ENCODE measurements around the gene NR1I3. TPM values are rescaled to one million over a fixed set of nuclear protein-coding genes. Genes with fewer than 3 reads are reported as not detected.

NR1I3 gene
- total RNA-seq, 1 experiment from 2014 or later, result not detected

GRCh38 chr1:161217831-161218230 is 20.2 kb downstream of the NR1I3 start:
- no peaks in the 10 kb centered on the region for H4K20me1 ChIP-seq (ENCODE audit: insufficient read depth)
- H3K4me1 ChIP-seq (replicated peaks; ENCODE audit: insufficient read depth), result peaks cover 7% of the 10 kb centered on the region; the same call in 1 of the 2 replicates
- H3K9me2 ChIP-seq (ENCODE audit: insufficient read depth), result no peaks in the 10 kb centered on the region
- no peak for TF ChIP-seq EZH2 (IDR thresholded peaks at IDR 0.05; ENCODE audit: low read depth)
- no peak for TF ChIP-seq CTCF (conservative IDR thresholded peaks at IDR 0.05)
- H3K36me3 ChIP-seq (ENCODE audit: low read depth), result peaks cover 9% of the 10 kb centered on the region
- peaks cover 5% of the 10 kb centered on the region; the same call in 1 of the 2 replicates for H3F3A ChIP-seq (ENCODE audit: insufficient read depth, low read depth)
- no peak for DNase-seq
- H3K4me3 ChIP-seq, result no peak overlapping the region
- H3K27me3 ChIP-seq (ENCODE audit: insufficient read depth, low read depth), result no peaks in the 10 kb centered on the region
- intact Hi-C loops (cut with micrococcal nuclease; ENCODE audit: unreplicated experiment), result no loop called here
- CTCF ChIA-PET, result no interaction called here
- no peak overlapping the region for H2AFZ ChIP-seq
- H3K79me2 ChIP-seq (ENCODE audit: low read depth), result no peaks in the 10 kb centered on the region
- no TSS peak for BruUV-seq (replicated peaks)
- POLR2A ChIA-PET (ENCODE audit: unreplicated experiment), result no interaction called here
- no peak overlapping the region for H3K4me2 ChIP-seq
- no peaks in the 10 kb centered on the region for H3K9me3 ChIP-seq (ENCODE audit: insufficient read depth, low read depth)
- H3K27ac ChIP-seq, result peak overlapping the region; percentile 29

GRCh38 chr1:161216945-161217712 is 20.9 kb downstream of the NR1I3 start:
- Histone ChIP-seq H3K27ac (peak overlapping the region; percentile 39), H3K27me3 (ENCODE audit: insufficient read depth, low read depth) (no peaks in the 10 kb centered on the region), H2AFZ (no peak overlapping the region), H3K4me3 (no peak overlapping the region), H3K79me2 (ENCODE audit: low read depth) (no peaks in the 10 kb centered on the region), H3F3A (ENCODE audit: insufficient read depth, low read depth) (peaks cover 5% of the 10 kb centered on the region; the same call in 1 of the 2 replicates), H3K36me3 (ENCODE audit: low read depth) (peaks cover 9% of the 10 kb centered on the region), H3K4me2 (no peak overlapping the region), H3K9me3 (ENCODE audit: insufficient read depth, low read depth) (no peaks in the 10 kb centered on the region), H3K9me2 (ENCODE audit: insufficient read depth) (no peaks in the 10 kb centered on the region), H3K4me1 (replicated peaks; ENCODE audit: insufficient read depth) (peaks cover 7% of the 10 kb centered on the region; the same call in 1 of the 2 replicates), H4K20me1 (ENCODE audit: insufficient read depth) (no peaks in the 10 kb centered on the region)
- BruUV-seq (replicated peaks), result no TSS peak
- CTCF ChIA-PET, result no interaction called here
- TF ChIP-seq CTCF (conservative IDR thresholded peaks at IDR 0.05) (no peak), EZH2 (IDR thresholded peaks at IDR 0.05; ENCODE audit: low read depth) (no peak)
- no peak for DNase-seq
- intact Hi-C loops (cut with micrococcal nuclease; ENCODE audit: unreplicated experiment), result no loop called here
- POLR2A ChIA-PET (ENCODE audit: unreplicated experiment), result interaction anchor here (1.0 kb wide), 1 partner anchor 8 kb away, joined by 11 read pairs; no protein-coding TSS in a partner anchor

GRCh38 chr1:161215076-161215475 is 22.9 kb downstream of the NR1I3 start, which contains the start of gene FCER1G:
Gene FCER1G (plus strand): TSS chr1:161215295. CDS start chr1:161215322, 27 bp downstream.
- POLR2A ChIA-PET (ENCODE audit: unreplicated experiment), result interaction anchor here (0.5 to 0.6 kb wide), 2 partner anchors 1405 to 1953 kb away, joined by 3 to 7 read pairs; no protein-coding TSS in a partner anchor
- CTCF ChIA-PET, result no interaction called here

More at GRCh38 chr1:161215076-161215475, 22.9 kb downstream of the NR1I3 start, which contains the start of gene FCER1G:
- Histone ChIP-seq H4K20me1 (ENCODE audit: insufficient read depth) (no peaks in the 10 kb centered on the region), H3K36me3 (ENCODE audit: low read depth) (peaks cover 20% of the 10 kb centered on the region), H2AFZ (no peak within 1 kb of the TSS), H3K4me3 (no peak within 1 kb of the TSS), H3K27me3 (ENCODE audit: insufficient read depth, low read depth) (no peaks in the 10 kb centered on the region), H3K9me2 (ENCODE audit: insufficient read depth) (no peaks in the 10 kb centered on the region), H3K79me2 (ENCODE audit: low read depth) (no peaks in the 10 kb centered on the region), H3K4me2 (no peak within 1 kb of the TSS), H3K4me1 (replicated peaks; ENCODE audit: insufficient read depth) (peaks cover 7% of the 10 kb centered on the region; the same call in 1 of the 2 replicates), H3K9me3 (ENCODE audit: insufficient read depth, low read depth) (no peaks in the 10 kb centered on the region), H3K27ac (no peak within 1 kb of the TSS), H3F3A (ENCODE audit: insufficient read depth, low read depth) (peaks cover 5% of the 10 kb centered on the region; the same call in 1 of the 2 replicates)
- intact Hi-C loops (cut with micrococcal nuclease; ENCODE audit: unreplicated experiment), result no loop called here
- TF ChIP-seq CTCF (conservative IDR thresholded peaks at IDR 0.05), result no peak
- no peak for TF ChIP-seq EZH2 (IDR thresholded peaks at IDR 0.05; ENCODE audit: low read depth)
- DNase-seq, result no peak
- BruUV-seq (replicated peaks), result no TSS peak

Measured in PC-9 (cell line).